Fibroblast of mammary gland (primary cell): ENCODE data around the gene BMP5.

ENCODE experiments used
- DNase-seq: peaks from one replicate; pipeline ENCODE4 v3.0.0-alpha.2; 2010; ENCODE audit warnings: low read depth
- H3K4me3 ChIP-seq: 2 replicates; pipeline ENCODE4 v1.5.1; 2011; ENCODE audit warnings: low read depth, mild to moderate bottlenecking, low read length, moderate library complexity; ENCODE audit not compliant: control insufficient read depth
- CTCF ChIP-seq: conservative IDR thresholded peaks from 2 replicates; pipeline ENCODE4 v1.5.1; 2011; ENCODE audit warnings: low read depth, low read length, inconsistent platforms; ENCODE audit not compliant: control insufficient read depth, insufficient read depth

Gene BMP5

DNA sequence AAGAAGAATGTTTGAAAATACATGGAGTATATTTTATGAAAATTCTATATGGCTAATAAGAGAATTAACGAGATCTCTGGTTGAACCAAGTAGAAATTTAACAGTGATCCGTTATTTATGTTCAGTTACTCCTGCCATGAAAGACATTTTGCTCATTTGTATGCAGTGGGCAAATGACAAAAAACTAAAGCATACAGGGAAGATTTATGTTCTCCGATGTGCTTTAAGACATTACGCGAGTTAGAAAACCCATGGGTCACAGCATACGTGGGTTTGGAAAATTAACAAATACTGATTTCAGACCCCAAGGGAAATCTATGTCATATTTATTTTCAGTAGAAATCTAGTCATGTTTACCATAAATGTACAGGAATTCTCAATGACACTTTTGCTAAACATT, 90.1 kb downstream of the BMP5 start:
- TF ChIP-seq CTCF, result no peak
- no peak for DNase-seq
- H3K4me3 ChIP-seq, result no peak overlapping the region

GRCh38 chr6:55782275-55782674, 93.1 kb downstream of the BMP5 start:
- TF ChIP-seq CTCF, result no peak
- DNase-seq, result no peak
- no peak overlapping the region for H3K4me3 ChIP-seq

- DNase-seq, result no peak
These were observed 96.7 kb downstream of the BMP5 start for GRCh38 chr6:55778705-55779104.

GRCh38 chr6:55777469-55777868, 97.9 kb downstream of the BMP5 start:
- H3K4me3 ChIP-seq, result no peak overlapping the region
- peak; percentile 75 for DNase-seq
- TF ChIP-seq CTCF, result no peak

More at GRCh38 chr6:55778705-55779104, 96.7 kb downstream of the BMP5 start:
- H3K4me3 ChIP-seq, result no peak overlapping the region
- no peak for TF ChIP-seq CTCF

GRCh38 chr6:55776113-55776512, 99.3 kb downstream of the BMP5 start:
- no peak overlapping the region for H3K4me3 ChIP-seq
- DNase-seq, result no peak

GRCh38 chr6:55775029-55775318, 100.4 kb downstream of the BMP5 start:
- H3K4me3 ChIP-seq, result no peak overlapping the region
- no peak for DNase-seq
- no peak for TF ChIP-seq CTCF

More at GRCh38 chr6:55776113-55776512, 99.3 kb downstream of the BMP5 start:
- no peak for TF ChIP-seq CTCF

- DNase-seq, result no peak
- H3K4me3 ChIP-seq, result no peak overlapping the region
- no peak for TF ChIP-seq CTCF
These were observed 100.9 kb downstream of the BMP5 start for GRCh38 chr6:55774286-55775028.
